Spleen (tissue), 7 donors: ENCODE data around the gene LYRM2.

ENCODE experiments used
- POLR2A ChIP-seq, 3 donors: fragments of 450-650 bp; IDR thresholded peaks; one replicate each; pipeline ENCODE4 v1.5.1; 2017; ENCODE audit warnings: antibody characterized with exemption in 3 of 3, mild to moderate bottlenecking in 1 of 3
- POLR2AphosphoS5 ChIP-seq, 3 donors: sonication (generic); formaldehyde crosslinking; IDR thresholded peaks; one replicate each; pipeline ENCODE4 v1.5.1; 2017; ENCODE audit warnings: antibody characterized with exemption in 3 of 3
- TF ChIP-seq, protein P1 (sequence below), 11 experiments: fragments of 200-600 bp in 7 of 11; fragments of 450-650 bp in 4 of 11; sonication (generic) in 4 of 11; IDR thresholded peaks in 8 of 11; conservative IDR thresholded peaks in 3 of 11; 1 replicate in 7 of 11; 2 replicates in 4 of 11; pipeline versions ENCODE4 v1.4.0 to v1.8.0; 2016 to 2021; ENCODE audit warnings: antibody characterized with exemption in 11 of 11, inconsistent platforms in 4 of 11, mild to moderate bottlenecking in 1 of 11
- donor health status: DM: no; HTN: no; CAD: no; lungs with moderate emphysema.
- donor health status: DM: no; HTN: no; CAD: no.
- donor health status: DM: no; HTN: no; CAD: no.

DNA sequence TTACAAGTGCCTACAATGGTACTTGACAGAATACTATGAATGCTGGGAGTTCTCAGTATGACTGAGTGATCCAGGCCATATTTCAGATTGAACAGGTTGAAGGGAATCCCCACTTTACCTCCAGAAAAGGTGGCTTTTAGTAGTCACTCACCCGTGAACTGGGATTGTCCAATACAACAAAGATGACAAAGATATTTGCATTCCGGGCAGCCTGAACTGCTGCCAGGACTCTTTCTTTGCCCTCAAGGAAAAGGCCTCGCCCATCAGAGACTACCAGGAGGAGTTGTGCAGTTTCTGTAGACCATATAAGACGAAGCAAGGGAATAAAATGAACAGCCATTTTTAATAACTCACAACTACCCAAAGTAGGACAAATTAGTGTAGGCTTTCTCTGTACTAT, 6.3 kb upstream of the LYRM2 start:
- TF ChIP-seq, protein P1, sequence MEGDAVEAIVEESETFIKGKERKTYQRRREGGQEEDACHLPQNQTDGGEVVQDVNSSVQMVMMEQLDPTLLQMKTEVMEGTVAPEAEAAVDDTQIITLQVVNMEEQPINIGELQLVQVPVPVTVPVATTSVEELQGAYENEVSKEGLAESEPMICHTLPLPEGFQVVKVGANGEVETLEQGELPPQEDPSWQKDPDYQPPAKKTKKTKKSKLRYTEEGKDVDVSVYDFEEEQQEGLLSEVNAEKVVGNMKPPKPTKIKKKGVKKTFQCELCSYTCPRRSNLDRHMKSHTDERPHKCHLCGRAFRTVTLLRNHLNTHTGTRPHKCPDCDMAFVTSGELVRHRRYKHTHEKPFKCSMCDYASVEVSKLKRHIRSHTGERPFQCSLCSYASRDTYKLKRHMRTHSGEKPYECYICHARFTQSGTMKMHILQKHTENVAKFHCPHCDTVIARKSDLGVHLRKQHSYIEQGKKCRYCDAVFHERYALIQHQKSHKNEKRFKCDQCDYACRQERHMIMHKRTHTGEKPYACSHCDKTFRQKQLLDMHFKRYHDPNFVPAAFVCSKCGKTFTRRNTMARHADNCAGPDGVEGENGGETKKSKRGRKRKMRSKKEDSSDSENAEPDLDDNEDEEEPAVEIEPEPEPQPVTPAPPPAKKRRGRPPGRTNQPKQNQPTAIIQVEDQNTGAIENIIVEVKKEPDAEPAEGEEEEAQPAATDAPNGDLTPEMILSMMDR (IDR thresholded peaks at IDR 0.05 in 8 of 11, conservative IDR thresholded peaks at IDR 0.05 in 3 of 11) = no peak
- no peak for TF ChIP-seq POLR2AphosphoS5 (IDR thresholded peaks at IDR 0.05)
- TF ChIP-seq POLR2A (IDR thresholded peaks at IDR 0.05) = no peak
